Keratinocyte (primary cell): ENCODE results near the gene PEAK3.

Experiments
- EZH2 ChIP-seq: IDR thresholded peaks from one replicate; pipeline ENCODE4 v1.6.1; 2012; ENCODE audit warnings: inconsistent platforms, mild to moderate bottlenecking, low read length, moderate library complexity
- TF ChIP-seq, protein P1 (sequence below), 3 experiments: IDR thresholded peaks in 1 of 3; conservative IDR thresholded peaks in 1 of 3; optimal IDR thresholded peaks in 1 of 3; 2 replicates in 2 of 3; 3 replicates in 1 of 3; pipeline versions ENCODE3 to v1.5.1; 2011; ENCODE audit warnings: low read length in 3 of 3, mild to moderate bottlenecking in 3 of 3, moderate library complexity in 2 of 3, control low read depth in 1 of 3, inconsistent platforms in 1 of 3; ENCODE audit not compliant: insufficient read depth in 2 of 3; ENCODE audit errors: extremely low read depth in 1 of 3

DNA sequence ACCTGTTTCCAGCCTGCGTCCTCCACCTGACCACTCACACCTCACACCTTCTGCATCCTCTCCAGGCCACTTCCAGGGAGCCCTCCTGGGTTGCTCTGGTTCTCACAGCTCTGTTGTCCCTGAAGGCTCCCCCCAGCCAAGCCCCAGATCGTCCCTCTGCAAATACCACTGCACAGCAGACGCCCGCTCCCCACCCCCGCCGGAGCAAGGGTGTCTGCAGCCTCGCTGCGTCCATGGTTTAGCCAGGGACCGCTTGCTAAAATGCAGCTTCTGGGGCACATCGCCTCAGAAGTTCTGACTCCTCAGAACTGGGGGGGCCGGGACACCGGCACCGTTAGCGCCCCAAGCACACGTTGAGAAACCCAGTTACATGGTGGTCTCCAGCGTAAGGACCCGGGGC lies 25.0 kb upstream of the PEAK3 start:
- TF ChIP-seq, protein P1, sequence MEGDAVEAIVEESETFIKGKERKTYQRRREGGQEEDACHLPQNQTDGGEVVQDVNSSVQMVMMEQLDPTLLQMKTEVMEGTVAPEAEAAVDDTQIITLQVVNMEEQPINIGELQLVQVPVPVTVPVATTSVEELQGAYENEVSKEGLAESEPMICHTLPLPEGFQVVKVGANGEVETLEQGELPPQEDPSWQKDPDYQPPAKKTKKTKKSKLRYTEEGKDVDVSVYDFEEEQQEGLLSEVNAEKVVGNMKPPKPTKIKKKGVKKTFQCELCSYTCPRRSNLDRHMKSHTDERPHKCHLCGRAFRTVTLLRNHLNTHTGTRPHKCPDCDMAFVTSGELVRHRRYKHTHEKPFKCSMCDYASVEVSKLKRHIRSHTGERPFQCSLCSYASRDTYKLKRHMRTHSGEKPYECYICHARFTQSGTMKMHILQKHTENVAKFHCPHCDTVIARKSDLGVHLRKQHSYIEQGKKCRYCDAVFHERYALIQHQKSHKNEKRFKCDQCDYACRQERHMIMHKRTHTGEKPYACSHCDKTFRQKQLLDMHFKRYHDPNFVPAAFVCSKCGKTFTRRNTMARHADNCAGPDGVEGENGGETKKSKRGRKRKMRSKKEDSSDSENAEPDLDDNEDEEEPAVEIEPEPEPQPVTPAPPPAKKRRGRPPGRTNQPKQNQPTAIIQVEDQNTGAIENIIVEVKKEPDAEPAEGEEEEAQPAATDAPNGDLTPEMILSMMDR (optimal IDR thresholded peaks at IDR 0.05 in 1 of 3, IDR thresholded peaks at IDR 0.05 in 1 of 3, conservative IDR thresholded peaks at IDR 0.05 in 1 of 3; ENCODE audit: extremely low read depth in 1 of 3, insufficient read depth in 2 of 3, low read length in 3 of 3), result no peak
- TF ChIP-seq EZH2, result peak; percentile 25
